Ramos (cell line): ENCODE results near the gene MORC1.

Source experiments
- in situ Hi-C: fragments of 300-500 bp; cut with MboI; formaldehyde crosslinking; loops from one replicate; pipeline ENCODE4 v1.14.3; 2022; ENCODE audit warnings: low sequenced_read_pairs; ENCODE audit not compliant: unreplicated experiment

The MORC1 gene

DNA sequence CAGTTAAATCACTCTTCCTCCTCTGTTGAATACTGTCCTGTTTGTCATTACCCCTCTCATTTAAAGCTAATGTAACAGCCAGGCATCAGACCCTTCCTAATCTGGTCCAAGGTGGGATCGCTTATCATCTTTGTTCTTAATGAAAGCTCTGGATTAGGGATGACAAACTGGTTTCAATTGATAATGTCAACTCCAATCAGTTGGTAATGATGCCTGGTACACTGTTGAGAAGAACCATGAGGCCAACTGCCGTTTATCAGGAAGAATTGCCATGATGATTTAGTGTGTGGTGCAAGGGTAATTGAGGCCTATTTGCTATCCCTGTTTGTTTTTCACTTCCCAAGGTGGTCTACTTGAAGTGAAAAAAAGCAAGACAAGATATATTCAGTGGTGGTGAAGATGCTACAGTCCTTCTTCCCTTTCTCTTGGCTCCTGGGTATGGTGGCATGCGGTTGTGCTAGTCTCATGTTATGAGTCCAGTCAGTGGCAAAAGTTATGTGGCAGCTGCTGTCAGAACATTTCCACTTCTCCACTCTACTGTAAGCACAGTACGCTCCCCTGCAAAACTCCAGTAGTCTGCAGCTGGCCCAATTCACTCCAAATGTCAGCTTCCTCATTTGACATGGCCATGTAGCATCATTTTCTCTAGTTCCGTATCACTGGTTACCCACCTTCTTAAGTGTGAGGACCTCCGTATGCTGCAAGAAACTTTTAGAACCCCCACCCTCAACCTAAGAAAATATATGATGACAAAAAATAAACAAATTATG, 72.5 kb downstream of the MORC1 start:
- in situ Hi-C loops, result no loop called here

DNA sequence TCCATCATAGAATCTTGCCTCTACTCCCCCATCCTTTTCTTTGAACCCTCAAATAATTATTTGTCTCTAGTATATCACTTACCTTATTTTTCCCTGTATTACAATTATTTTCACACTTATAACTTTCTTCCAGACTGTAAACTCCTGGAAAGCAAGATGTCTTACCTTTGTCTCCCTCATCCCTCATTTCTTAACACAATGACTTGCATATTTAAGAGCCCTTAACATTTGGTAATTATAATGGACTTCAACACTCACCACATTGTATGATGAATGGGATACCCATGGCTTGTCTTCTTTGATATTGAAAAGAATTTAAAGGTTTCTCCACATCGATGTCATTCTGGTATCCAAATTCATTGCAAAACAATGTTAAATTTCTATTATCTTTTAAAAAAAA, 82.9 kb downstream of the MORC1 start:
- in situ Hi-C loops, result no loop called here

DNA sequence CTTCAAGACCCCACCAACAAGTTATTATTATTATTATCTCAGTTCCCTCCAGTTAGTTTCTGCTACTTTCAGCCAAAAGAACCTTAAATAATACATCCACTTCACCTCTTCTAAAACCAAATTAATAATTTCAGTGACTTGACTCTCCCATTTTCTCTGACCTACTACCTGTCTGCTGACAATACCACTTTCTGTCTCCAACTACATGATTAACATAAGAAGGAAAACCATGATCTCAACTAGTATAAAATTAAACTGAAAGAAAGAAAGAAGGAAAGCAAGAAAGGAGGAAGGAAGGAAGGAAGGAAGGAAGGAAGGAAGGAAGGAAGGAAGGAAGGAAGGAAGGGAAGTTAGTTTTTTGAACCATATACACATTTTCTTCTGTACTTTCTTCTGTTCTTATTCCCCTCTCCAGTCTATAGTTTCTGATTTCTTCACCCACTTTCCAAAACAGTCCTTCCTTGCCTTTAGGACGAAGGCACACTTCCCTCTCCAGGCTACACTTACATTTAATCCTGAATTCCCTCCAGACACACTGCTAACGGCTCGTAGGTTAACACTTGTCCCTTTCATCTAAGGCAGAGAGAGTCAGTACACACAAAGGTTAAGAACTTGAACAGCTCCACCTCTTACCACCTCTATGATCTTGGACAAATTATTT, 84.8 kb downstream of the MORC1 start:
- in situ Hi-C loops, result no loop called here

DNA sequence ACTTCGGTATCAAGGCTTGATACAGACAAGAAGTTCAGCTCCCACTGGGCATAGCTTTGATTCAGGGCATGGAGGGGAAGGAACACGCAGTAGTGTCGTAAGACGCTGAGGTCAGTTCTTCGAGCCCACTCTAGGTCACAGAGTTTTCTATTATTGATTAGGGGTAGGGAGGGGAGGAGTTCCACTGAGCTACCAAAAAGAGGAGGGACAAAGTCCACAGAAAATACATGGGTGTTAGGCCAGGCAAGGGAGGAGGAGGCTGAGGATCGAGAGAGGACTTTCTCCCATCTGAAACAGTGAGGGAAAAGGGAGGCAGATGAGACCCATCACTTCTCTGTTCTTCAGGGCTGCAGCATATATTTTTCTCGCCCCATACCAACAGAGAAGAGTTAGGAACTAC, 89.2 kb downstream of the MORC1 start:
- in situ Hi-C loops, result no loop called here

DNA sequence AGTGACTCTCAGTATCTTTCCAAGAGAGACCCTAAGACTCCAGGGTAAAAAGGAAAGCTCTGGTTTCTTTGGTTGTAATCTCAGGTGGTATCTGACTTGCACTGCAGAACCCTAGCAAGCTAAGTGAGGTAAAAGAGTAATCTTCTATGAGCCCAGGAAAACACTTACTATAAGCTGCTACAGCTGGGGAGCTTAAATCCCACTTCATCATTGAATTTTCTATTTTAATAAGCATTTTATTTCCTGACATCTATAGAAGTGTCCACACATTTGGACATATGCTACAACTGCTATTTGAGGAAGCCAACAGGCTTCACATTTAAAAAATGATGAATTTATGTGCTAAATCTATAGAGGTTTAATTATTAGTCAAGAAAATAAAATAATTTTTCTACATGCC, 91.1 kb downstream of the MORC1 start:
- in situ Hi-C loops, result no loop called here

DNA sequence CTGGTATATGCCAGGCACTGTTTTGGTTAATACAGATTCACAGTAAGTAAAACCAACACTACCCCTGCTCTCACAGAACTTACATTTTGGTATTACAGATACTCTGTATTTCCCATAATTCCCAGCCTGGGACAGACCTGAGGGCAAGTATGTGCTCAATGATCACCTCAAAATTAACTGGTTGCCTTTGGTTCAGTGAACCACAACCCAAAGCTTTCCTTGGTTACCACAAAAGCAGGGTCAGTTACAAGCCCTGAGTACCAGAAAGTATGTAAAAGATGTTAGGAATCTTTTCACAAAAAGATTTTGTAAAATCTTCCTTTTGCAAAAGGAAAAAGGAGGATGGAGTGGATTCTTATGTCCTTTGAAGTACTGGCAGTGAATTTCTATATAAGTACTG, 92.0 kb downstream of the MORC1 start:
- in situ Hi-C loops, result no loop called here

DNA sequence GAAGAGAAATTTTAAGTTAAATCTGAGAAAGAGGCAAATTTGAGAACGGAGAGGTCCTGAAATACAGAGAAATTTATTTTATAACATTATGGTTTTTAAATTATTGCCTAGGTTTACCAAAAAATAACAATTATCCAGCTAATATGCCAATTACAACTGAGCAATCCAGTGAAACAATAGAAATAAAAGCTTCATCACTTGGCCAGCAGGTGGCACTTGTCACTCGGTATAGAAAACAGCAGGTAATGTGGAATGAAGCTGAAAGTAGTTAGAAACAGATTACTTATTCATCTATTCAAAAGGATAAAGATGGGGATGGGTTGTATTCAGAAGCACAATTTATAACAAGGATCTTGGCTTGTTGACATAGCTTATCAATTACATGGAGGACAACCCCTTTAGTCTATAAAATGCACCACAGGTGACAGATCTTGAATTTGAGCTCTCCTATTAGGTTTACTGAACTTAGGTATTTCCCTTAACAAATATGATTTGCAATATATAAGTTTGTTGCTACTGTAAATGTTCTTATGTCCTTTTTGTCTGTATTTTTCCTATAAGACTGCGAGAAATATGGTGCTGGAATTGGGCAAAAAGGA, 94.2 kb downstream of the MORC1 start:
- in situ Hi-C loops, result no loop called here

DNA sequence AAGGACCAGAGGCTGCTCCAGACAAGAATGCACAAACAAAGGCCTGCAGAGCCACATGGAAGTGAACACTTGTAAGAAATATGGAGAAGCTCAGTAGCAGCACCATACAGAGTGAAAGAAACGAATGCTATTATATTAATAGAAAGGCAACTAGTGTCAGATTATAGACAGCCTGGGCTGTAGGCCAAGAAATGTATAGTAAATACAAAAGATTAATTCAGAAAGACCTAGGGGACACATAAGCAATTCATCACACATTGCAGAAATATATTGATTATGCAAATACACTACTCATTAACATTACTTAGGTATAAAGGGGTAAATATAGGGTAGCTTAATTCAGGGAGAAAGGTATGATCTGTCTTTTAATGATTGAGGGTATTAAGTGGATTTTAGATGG, 94.8 kb downstream of the MORC1 start:
- in situ Hi-C loops, result no loop called here

DNA sequence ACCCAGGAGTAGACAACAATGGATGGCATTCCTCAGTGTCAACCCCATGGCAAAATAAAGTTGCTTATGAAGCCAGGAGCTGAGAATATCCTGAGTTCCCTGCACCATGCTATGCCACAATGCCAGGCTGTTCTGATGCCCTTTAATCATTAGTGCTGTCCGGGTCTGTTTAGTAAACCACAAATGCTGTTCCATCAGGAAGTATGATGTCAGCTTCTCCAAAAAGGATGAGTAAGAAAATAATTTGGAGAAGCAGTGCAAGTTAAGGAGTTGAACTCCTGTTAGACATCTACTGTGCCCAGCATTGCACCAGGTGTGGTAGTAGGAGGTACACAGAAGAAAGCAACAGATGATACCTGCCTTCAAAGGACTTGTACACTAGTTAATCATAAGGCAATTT, 96.4 kb downstream of the MORC1 start:
- in situ Hi-C loops, result no loop called here

DNA sequence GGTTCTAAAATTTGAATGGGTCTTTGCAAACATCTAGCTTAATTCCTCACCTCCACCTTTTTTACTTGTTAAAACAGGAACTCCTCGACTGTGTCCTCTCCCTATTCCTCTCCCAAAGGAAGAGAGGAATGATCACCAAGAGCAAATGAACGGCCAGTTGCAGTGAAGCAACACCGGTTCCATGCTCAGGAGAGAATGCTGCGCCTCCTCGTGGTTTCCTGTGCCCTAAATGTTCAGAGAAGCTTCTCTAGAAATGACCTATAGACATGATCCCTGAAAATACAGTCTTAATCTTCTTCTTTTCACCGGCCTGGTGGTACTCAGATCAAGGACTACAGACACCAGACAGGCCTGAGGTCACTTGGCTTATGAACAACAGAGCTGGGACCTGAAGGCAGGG, 99.1 kb downstream of the MORC1 start:
- in situ Hi-C loops, result no loop called here

DNA sequence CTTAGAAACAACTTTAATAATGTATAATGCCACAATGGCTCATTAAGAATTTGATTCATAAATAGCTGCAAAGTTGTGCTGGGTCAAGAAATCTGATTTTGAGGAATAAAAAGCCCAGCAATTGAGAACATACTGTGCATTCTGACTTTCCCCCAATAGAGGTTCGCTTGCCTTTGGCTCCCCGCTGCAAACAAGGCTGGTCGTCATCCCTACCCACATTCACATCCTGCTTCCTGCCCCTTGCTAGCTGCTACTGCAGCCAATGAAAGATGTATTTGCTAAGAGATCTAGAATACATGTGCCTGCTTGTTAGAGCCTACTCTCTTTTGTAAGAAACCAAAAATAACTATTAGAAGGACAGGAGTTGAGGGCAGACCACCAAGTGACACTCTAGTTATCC, 112.5 kb downstream of the MORC1 start:
- in situ Hi-C loops, result no loop called here

DNA sequence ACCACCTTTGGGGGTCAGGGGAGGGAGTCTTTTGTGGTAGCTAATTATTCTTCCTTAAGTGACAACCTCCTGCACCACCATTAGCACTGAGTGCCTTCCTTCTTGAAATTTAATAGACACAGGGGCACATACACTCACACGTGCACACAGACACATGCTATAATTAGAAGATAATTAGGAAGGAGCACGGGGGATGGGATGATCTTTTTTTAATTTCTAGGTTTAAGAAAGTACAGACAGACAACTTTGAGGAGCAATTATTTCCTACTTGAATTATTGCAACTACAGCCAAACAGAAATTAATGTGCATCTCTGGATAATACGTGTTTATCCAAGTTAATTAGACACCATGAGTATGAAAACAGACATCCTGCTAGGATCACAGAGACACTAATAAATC, 119.5 kb downstream of the MORC1 start:
- in situ Hi-C loops, result no loop called here

DNA sequence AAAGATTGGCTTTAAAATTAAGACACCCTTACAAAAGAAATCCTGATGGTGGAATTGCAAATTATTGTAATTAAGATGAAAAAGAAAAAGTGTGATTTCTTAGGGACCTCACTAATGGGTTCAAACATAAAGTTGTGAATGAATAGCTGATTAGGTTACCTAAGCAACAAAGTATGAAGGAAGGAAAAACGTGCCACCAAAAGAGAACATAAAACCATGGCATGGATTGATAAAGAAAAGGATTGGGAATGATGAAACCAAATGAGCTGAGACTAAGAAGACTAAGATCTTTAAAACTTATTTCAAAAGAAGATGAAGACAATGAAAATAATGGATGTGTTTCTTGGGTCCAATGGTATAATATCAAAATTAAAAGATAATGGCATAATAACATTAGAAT, 132.1 kb downstream of the MORC1 start:
- in situ Hi-C loops, result no loop called here

DNA sequence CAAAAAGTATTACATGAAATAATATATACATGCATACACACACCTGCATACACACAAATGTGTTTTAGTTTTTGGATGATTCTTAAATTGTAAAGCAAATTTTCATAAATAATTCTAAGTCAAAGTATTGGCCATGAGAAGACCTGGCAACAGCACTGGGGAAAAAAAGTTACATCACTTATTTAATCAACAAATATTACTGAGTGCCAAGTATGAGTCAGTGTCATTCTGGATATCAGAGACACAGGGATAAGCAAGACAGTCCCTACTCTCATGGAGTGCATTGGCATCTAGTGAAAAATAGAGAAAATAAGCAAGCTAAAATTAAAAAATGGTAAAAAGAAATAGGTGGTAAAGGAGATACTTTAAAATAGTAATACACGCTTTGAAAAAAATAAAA, 134.9 kb downstream of the MORC1 start:
- in situ Hi-C loops, result no loop called here

DNA sequence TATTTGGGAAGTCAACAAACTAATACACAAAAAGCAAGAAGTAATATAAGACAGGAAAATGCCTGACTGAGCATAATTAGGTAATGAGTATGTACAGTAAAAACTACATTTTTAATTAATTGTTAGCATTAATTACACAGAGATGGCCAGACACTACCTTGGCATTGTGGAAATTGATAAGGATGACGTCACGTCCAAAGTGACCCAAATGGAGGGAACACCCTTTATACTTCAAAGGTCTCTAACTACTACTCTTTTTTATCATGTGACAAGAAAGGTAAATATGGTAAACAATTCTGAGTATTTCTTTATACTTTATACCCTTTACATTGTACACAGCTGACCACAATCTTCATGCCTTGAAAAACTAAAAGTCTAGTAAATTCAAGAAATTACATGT, 141.9 kb downstream of the MORC1 start:
- in situ Hi-C loops, result no loop called here

DNA sequence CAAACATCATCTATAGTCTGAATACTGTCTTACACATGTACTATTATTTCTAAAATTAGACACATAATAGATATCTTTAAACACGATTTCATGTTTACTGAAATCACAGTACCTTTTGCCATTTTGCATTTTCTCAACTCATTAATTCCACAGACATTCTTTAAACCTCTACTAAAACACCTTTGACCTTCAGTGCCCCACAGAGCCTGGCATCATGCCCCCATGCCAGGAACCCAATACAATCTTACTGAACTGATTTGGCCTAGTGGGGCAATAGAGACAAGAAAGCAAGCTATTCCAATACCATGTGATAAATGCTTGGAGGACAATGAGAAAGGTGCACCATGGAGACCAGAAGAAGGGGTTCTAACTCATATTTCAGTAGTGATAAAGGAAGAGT, 144.9 kb downstream of the MORC1 start:
- in situ Hi-C loops, result no loop called here

DNA sequence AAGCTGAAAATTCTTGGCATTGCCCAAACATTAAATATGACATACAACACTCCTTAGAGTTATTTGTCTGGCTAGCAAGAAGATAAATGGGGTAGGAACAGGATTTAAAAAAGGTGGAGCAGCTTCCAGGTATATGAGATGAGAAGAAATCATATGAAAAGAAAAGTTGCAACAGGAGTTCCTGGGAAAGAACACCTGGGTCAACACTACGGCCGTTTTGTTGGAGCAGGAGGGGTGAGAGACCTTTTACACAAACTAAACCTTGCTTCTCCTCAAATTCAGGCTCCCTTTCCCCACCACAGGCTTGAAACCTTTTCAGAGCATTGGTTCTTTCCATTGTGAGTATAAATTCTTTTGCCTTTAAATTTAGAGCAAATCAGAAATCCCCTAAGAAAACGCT, 145.5 kb downstream of the MORC1 start:
- in situ Hi-C loops, result no loop called here

DNA sequence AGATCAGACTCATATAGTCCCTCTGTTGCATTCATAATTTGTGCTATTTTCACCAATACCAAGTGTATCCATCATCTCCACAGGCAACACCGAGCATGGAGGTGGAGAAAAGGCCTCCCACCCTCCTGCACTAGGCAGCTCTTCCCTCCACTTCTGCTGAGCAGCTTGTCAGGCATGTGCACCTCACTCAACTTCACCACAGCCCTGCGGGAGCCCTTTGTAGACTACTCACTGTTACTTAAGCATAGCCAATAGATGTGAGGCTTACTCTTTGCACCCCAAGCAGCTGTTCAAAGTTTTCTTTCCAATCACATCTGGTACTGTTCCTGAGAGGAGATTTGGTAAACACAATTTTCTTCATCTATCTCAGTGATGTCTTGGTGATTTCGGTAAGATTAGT, 147.4 kb downstream of the MORC1 start:
- in situ Hi-C loops, result no loop called here

DNA sequence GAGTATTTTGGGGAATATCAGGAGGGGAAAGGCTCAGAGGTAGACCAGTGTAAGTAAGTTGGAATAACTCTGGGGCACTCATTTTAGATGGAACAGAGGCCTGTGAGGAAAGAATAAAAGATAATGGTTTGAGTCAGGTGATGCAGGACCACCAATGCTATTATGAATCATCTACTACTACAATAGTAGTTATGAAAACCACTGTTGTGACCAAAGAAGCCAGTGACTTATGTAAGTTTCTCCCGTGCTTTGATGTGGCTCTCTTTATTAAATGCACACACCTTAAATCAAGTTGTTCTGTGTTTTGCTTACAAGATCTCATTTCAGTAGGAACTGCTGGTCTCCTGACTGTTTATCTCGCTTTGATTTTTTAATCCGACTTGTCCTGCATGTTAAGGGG, 151.2 kb downstream of the MORC1 start:
- in situ Hi-C loops, result no loop called here

DNA sequence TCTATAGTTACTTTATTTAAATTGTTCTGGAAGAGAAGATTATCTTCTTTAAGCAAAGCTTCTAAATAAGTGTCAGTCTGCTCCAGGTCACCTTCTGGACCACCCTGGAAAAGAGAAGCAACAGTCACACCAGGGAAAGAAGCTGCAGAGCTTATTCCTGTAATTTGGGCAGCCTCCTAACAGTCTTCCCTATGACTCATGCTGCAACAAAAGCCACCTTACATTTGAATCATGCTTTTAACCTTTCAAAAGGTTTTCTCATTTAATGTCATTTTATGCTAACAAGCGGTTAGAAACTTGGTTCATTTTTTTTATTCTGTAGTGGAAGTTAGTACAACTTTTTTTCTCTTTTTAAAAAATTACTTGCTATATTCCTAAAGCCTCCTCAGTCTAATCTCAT, 158.9 kb downstream of the MORC1 start:
- in situ Hi-C loops, result no loop called here

DNA sequence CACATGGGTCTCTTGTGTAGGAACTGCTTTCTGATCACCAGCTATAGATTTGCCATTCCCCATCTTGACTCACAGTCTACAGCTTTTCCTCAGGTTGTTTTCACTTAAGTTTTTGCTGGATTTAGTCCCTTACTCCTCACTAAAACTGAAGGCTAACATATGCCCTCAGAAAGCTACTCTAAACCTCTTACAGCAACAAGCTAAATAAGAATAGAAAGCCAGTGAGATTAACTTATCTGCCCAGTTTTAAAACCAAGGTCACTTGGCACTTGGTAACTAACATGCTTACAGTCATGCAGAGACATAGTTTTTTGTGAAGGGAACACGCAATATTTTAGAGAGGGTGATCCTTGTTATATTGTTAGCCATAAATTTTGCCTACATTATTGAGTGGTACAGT, 164.2 kb downstream of the MORC1 start, which contains the start of gene GUCA1C:
Gene GUCA1C, minus strand, starts transcription at position 180 of the 400 bp plus-strand sequence. Its CDS starts 117 bp downstream, at position 63.
- in situ Hi-C loops, result no loop called here

DNA sequence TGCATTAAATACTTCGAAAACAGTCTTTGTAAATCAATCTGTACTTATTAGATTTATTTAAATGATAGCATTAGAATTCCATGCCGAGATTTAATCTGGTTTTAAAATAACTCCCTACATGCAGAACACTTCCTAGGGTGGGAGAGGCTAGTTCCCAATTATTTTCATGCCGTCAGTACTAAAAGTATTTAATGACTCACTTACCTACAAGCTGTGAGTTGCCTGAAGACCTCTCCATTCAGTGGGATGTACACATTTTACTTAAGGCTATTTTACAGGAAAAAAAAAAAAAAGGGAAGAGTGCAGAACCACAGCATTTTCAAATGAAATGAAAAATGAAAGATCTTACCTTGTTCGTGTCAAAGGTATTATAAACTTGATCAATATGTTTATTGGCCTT, 164.7 kb downstream of the MORC1 start:
- in situ Hi-C loops, result no loop called here
